Measurements from ENCODE around the gene MPIG6B. TPM values are rescaled to one million over a fixed set of nuclear protein-coding genes. Genes with fewer than 3 reads are reported as not detected.

MPIG6B gene
- total RNA-seq, 1 experiment from 2014 or later, result not detected

- no CpG with 5 or more reads among the region's 4 CpGs for WGBS (ENCODE audit: extremely low coverage, insufficient read length, low lambda C conversion rate)
- no peak within 1 kb of the TSS for H2BK12ac ChIP-seq (ENCODE audit: insufficient read length, low read depth, low read length)
- no peak within 1 kb of the TSS for H3K4me3 Mint-ChIP-seq
These were observed 1.7 kb upstream of the MPIG6B start, which contains the start of gene LY6G6C for GRCh38 chr6:31721351-31722020. LY6G6C (minus strand) TSS chr6:31721746; CDS start chr6:31721679, 67 bp downstream.

More at GRCh38 chr6:31721351-31722020, 1.7 kb upstream of the MPIG6B start, which contains the start of gene LY6G6C:
- no peaks in the 10 kb centered on the region for H3K27me3 ChIP-seq (ENCODE audit: insufficient read depth, low read length)
- DNase-seq, result no peak
- H4K91ac ChIP-seq (ENCODE audit: insufficient read length, low read depth, low read length), result no peak within 1 kb of the TSS
- no peak within 1 kb of the TSS for H3K14ac ChIP-seq (ENCODE audit: insufficient read depth, low read length)
- H2BK15ac ChIP-seq (ENCODE audit: low read depth, low read length), result no peak within 1 kb of the TSS
- H3K79me1 ChIP-seq (ENCODE audit: insufficient read depth, low read depth, low read length, poor library complexity, severe bottlenecking), result no peaks in the 10 kb centered on the region
- no peak within 1 kb of the TSS for H2BK5ac ChIP-seq (ENCODE audit: insufficient read length, low read length)
- TF ChIP-seq CTCF (conservative IDR thresholded peaks at IDR 0.05), result no peak
- no peak within 1 kb of the TSS for H3K9ac ChIP-seq (ENCODE audit: extremely low read depth, insufficient read length, low read length)
- no peak within 1 kb of the TSS for H2BK20ac ChIP-seq (ENCODE audit: low read depth, low read length, poor library complexity, severe bottlenecking)
- peaks cover 0 to 11% (median 10%) of the 10 kb centered on the region in 3 experiments; a peak in 5 of 7 replicates for H3K36me3 Mint-ChIP-seq (ENCODE audit: insufficient read depth in 1 of 3, low read depth in 3 of 3)
- H3K56ac ChIP-seq (ENCODE audit: insufficient read length, low read depth, low read length), result no peak within 1 kb of the TSS
- no peak within 1 kb of the TSS for H3K4me2 ChIP-seq (ENCODE audit: insufficient read depth, insufficient read length, low read length)
- no peak within 1 kb of the TSS for H2AK5ac ChIP-seq (ENCODE audit: insufficient read length, low read length)
- H3K23ac ChIP-seq (ENCODE audit: insufficient read length, low read depth, low read length), result no peak within 1 kb of the TSS
- no peak within 1 kb of the TSS for H3K18ac ChIP-seq (ENCODE audit: insufficient read length, low read depth, low read length)
- no peak within 1 kb of the TSS for H4K8ac ChIP-seq (replicated peaks; ENCODE audit: insufficient read length, low read depth, low read length)
- H3K23me2 ChIP-seq (ENCODE audit: insufficient read length, low read depth, low read length, poor library complexity, severe bottlenecking), result no peaks in the 10 kb centered on the region
- H2BK120ac ChIP-seq (ENCODE audit: low read depth, low read length, poor library complexity, severe bottlenecking), result no peak within 1 kb of the TSS
- H2AFZ ChIP-seq (ENCODE audit: low read length), result no peak within 1 kb of the TSS
- H3K27me3 Mint-ChIP-seq (ENCODE audit: low read depth), result no peaks in the 10 kb centered on the region
- H3K4ac ChIP-seq (ENCODE audit: low read depth, low read length), result no peak within 1 kb of the TSS
- no peak within 1 kb of the TSS for H3K27ac ChIP-seq (ENCODE audit: insufficient read length, low read depth, low read length)
- no peaks in the 10 kb centered on the region for H4K20me1 ChIP-seq (ENCODE audit: control insufficient read depth, insufficient read depth, insufficient read length)
- no peak within 1 kb of the TSS for H4K5ac ChIP-seq (ENCODE audit: insufficient read length, low read depth, low read length)
- peaks cover 6% of the 10 kb centered on the region; the same call in 1 of the 2 replicates for H3K4me1 ChIP-seq (ENCODE audit: insufficient read depth, low read length)
- no peak within 1 kb of the TSS for H3K27ac Mint-ChIP-seq
- H3K79me2 ChIP-seq (ENCODE audit: insufficient read depth, low read length), result no peaks in the 10 kb centered on the region
- H3K4me1 Mint-ChIP-seq, result peaks cover 19 to 23% of the 10 kb centered on the region in 2 experiments
- no peaks in the 10 kb centered on the region for H3K9me3 ChIP-seq (ENCODE audit: control insufficient read depth, low read depth, low read length)
- H3T11ph ChIP-seq (ENCODE audit: low read length), result no peak within 1 kb of the TSS
- H3K9me3 Mint-ChIP-seq, result no peaks in the 10 kb centered on the region
